Ureter (tissue), 1 donor: Measurements from ENCODE around the gene PRELID1. TPM values are rescaled to one million over a fixed set of nuclear protein-coding genes. Genes with fewer than 3 reads are reported as not detected.
A peak's percentile ranks its signal among the peaks of the same experiment; 100 is the strongest.
"Not testable (repeated sequence)": the region's sequence is repeated elsewhere in the genome, so short reads cannot be mapped to it uniquely, and the experiment has no call there.

ENCODE experiments used
- DNase-seq: peaks from one replicate; pipeline ENCODE4 v3.0.0-alpha.2; 2020; ENCODE audit warnings: low spot score
- total RNA-seq: library from RNA; stranded (reverse); gene quantifications from one replicate; pipeline ENCODE4 v1.2.4, GENCODE V29; 2023
- donor health status: DM: yes; HTN: yes; CAD: no.

Gene PRELID1
- total RNA-seq, 1 donor from 2014 or later = 121 TPM

DNA sequence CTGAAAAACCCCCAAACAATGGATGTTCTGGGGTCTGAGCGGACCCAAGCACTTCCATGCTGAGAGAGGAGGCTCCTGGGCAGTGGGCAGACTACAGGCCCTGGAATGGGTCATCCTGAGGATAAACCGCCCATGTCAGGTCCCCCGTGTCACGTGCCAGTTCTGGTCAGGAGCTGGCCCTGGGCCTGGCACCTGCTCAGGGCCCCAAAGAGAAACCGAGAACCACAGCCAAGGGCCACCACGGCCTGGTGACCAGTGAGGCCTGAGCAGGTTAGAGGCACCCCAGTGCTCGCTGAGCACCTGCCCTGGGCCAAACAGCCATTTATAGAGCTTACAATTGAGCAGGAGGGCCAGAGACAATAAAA is 32.1 kb downstream of the PRELID1 start:
- no peak for DNase-seq

- DNase-seq = no peak
Measured at GRCh38 chr5:177336112-177336511, 32.5 kb downstream of the PRELID1 start.

- no peak for DNase-seq
Measured at GRCh38 chr5:177336603-177337494, 33.2 kb downstream of the PRELID1 start.

DNA sequence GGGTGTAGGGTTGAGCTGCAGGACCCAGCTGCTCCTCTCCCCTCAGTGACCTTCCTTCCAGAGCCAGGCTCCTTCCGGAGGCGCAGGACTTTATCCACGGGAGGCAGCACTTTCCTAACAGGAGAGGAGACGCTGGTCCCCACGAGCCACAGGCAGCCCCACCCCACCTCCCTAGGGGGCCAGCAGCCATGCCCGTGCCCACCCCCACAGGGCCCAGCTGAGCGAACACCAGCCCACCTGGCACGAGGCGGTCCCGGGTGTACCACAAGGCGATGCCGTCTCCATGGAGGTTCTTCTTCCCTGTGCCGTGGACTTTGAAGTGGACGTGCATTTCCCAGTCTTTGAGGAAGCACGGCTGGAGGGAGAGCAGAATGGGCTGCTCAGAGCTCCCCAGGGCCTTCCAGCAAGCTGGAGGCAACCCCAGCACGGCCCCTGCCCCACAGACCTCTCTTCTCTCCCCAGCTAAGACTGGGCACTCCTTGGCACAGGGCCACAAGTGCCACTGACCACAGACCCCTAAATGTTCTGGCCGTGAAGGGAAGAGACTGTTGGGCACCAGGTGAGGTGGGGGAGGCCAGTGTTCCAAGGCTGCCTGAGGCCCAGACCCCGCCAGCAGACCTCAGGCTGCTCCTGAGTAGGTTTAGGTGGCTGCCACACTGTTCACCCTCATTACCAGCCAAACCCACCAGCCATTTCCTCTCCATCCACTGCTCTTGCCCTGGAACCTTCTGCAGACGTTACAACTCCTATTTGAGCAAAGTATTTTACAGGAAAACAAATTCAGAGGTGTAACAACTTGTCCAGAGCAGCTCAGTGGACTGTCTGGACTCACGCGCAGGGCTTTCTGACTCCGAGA is 34.9 kb downstream of the PRELID1 start:
- no peak for DNase-seq

- DNase-seq = no peak
Measured at GRCh38 chr5:177339107-177339638, 35.6 kb downstream of the PRELID1 start.

DNA sequence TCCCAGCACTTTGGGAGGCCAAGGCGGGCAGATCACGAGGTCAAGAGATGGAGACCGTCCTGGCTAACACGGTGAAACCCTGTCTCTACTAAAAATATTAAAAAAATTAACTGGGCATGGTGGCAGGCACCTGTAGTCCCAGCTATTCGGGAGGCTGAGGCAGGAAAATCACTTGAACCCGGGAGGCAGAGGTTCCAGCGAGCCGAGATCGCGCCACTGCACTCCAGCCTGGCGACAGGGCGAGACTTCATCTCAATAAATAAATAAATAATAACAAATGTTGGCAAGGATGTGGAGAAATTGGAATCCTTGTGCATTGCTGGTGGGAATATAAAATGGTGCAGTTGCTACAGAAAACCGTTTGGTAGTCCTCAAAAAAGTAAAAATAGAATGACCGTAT is 39.4 kb downstream of the PRELID1 start:
- not testable (repeated sequence) for DNase-seq

GRCh38 chr5:177343777-177344176 is 40.2 kb downstream of the PRELID1 start:
- DNase-seq = no peak

DNA sequence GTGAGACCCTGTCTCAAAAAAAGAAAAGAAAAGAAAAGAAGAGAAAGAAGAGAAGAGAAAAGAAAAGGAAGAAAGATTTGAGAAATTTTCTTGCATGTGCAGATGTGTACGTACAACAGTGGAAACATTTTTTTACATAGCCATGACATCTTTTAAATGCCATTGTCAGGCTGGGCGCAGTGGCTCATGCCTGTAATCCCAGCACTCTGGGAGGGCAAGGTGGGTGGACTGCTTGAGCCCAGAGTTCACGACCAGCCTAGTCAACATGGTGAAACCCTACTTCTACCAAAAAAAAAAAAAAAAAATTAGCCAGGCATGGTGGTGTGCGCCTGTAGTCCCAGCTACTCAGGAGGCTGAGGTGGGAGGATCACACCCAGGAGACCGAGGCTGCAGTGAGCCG is 41.3 kb downstream of the PRELID1 start:
- DNase-seq = no peak

- no peak for DNase-seq
Measured at GRCh38 chr5:177346820-177347219, 43.2 kb downstream of the PRELID1 start.

GRCh38 chr5:177347699-177348098 is 44.1 kb downstream of the PRELID1 start:
- no peak for DNase-seq

GRCh38 chr5:177349362-177349647 is 45.7 kb downstream of the PRELID1 start:
- no peak for DNase-seq

GRCh38 chr5:177349762-177350161 is 46.2 kb downstream of the PRELID1 start:
- DNase-seq = no peak

GRCh38 chr5:177350776-177351391 is 47.3 kb downstream of the PRELID1 start:
- no peak for DNase-seq

DNA sequence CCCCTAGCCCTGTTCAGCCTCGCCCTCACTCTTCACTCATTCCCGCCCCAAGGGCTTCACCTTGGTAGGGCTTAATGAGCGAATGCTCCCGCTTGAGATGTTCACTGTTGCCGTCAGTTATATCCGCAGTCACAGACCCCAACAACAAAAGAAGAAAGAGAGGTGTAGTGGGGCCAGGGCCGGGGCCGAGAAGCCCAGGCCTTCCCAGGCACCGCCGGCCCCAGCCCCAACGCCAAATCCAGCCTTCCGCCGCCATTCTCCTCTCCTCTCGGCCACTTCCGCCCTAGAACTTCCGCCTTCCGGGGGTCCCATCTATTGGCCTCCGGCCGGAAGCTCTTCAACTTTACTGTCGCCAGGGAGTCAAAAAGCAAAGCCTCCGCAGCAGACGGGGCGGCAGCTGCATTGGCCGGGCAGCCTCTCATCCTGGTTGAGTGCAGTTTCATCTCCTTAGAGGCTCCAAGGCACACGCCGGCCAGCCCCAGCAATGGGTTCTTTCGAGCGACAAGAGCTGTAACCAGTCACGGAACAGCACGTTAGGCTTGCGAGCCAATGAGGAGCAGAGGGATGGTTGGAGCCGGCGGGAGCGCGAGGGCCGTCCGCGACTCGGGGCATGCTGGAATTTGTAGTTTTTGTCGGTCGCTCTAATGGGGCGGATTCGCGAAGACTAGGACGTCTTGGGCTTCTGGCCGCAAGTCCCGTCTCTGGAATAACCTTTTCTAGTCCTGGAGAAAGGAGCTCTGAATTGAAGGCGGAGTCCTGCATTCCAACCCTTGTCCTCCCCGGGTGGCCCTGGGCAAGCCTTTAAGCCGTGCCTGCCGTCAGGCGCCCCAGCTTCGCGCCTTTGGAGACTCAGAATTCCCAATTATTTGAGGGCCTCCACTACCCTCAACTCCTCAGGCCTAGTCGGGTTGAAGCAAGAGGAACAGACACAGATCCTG is 48.1 kb downstream of the PRELID1 start, which contains the start of gene LMAN2:
TSS of gene LMAN2 (minus strand) at position 277 of the 938 bp plus-strand sequence. CDS start at position 256, 21 bp downstream.
- DNase-seq = peak; percentile 95

DNA sequence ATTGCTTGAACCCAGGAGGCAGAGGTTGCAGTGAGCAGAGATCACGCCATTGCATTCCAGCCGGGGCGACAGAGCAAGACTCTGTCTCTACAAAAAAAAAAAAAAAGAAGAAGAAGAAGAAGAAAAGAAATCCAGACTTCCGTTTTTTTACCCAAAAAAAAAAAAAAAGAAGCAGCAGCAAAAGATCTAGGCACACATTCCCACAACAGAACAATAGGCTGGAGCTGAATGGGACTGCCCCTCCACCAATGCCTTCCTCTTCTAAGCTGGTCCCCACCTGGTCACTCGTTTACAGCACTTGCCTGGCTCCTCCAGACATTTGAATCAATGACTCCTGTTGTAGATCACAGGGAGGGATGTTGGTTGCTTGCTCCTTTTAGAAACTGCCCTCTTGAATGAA is 49.5 kb downstream of the PRELID1 start:
- no peak for DNase-seq

DNA sequence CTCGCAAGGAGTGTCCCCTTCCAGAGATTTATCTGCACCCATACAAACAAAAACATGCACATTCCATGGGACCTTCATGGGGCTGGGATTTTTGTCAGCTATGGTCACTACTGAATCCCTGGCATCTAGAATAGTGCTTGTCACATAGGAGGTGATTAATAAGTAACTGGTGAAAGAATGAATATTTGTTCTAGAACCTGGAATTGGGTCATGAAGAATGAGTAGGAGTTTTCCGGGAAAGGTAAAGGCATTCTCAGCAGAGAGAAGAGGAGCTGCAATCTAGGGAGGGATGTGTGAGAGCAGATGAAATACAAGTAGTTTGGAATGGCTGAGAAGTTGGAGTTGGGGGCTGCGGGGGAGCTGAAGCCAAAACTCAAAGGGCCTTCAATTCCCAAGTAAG is 50.7 kb downstream of the PRELID1 start:
- no peak for DNase-seq

GRCh38 chr5:177354711-177355110 is 51.1 kb downstream of the PRELID1 start:
- DNase-seq = no peak

DNA sequence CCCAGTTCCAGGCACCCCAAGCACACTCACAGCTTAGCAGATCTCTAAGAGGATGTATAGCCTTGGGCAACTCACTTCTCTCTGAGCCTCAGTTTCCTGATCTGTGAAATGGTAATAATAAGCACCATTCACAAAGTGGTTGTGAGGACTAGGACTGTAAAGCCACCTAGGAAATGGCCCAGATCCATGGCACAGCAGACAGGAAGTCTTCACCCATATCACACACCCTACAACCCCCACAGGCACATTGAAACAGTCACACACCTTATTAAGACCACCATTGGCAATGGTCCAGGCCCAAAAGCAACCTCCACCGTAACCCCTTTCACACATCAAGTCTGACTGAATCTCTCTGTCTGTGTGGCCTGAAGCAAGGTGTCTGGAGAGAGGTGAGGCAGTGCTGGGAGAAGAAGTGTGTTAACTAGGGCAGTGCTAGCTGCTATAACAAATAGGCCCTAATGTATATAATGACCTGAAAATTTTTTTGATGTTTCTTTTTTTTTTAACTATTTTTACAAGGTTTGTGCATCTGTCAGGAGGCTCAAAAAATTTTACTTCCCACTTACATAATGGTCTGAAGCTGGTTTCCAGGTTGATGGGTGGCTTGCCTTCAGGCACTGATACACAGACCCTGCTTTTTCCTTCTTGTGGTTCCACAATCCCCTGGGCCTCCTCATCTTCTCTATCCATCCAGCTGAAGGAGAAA is 51.7 kb downstream of the PRELID1 start:
- DNase-seq = no peak

DNA sequence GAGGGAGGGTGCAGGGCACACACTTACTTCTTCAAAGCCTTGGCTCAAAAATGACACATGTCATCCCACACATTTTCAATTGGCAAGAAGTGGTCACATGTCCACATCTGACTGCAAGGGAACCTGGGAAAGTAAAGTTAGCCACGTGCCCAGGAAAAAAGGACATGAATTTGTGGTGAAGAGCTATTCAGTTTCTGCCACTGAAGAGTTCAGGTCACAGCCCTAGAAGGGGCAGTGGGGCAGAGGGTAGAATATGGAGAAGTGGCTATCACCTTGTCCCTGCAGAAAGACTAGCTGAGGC is 52.2 kb downstream of the PRELID1 start:
- DNase-seq = no peak
